ENCODE data around the gene DIP2C.
"Not testable (repeated sequence)": the region's sequence is repeated elsewhere in the genome, so short reads cannot be mapped to it uniquely, and the experiment has no call there.

Gene DIP2C

DNA sequence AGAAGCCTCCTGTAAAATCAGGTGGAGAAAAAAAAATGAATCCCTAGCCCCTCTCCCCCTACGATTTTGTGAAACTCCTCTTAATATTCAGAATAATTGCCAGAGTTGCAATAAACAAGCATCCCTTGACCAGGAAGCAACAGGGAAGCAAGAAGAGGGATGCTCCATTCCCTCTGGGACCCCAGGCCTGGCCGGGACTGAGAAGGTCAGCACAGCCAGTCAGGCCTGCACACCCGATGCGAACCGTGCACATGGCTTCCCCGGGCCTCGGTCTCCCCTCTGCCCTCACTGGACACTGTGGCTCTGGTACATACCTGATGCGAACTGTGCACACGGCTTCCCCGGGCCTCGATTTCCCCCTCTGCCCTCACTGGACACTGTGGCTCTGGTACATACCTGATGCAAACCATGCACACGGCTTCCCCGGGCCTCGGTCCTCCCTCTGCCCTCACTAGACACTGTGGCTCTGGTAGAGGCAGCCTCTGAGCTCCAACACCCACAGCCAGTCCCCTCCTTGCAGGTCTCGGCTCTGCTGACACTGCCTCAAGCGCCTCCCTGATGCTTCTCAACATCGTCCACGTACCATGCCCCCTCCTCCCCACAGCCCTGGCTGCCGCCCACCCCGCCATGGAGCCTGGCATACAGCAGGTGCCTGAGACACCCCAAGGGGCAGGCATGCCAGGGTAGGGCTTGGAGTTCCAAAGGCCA is 138.6 kb downstream of the DIP2C start:
- DNase-seq (ENCODE audit: low read depth): no peak

GRCh38 chr10:549391-549790 is 140.1 kb downstream of the DIP2C start:
- no peak for DNase-seq (ENCODE audit: low read depth)

GRCh38 chr10:548238-548901 is 141.1 kb downstream of the DIP2C start:
- DNase-seq (ENCODE audit: low read depth): no peak

- DNase-seq (ENCODE audit: low read depth): no peak
These were observed 141.8 kb downstream of the DIP2C start for GRCh38 chr10:547591-548081.

DNA sequence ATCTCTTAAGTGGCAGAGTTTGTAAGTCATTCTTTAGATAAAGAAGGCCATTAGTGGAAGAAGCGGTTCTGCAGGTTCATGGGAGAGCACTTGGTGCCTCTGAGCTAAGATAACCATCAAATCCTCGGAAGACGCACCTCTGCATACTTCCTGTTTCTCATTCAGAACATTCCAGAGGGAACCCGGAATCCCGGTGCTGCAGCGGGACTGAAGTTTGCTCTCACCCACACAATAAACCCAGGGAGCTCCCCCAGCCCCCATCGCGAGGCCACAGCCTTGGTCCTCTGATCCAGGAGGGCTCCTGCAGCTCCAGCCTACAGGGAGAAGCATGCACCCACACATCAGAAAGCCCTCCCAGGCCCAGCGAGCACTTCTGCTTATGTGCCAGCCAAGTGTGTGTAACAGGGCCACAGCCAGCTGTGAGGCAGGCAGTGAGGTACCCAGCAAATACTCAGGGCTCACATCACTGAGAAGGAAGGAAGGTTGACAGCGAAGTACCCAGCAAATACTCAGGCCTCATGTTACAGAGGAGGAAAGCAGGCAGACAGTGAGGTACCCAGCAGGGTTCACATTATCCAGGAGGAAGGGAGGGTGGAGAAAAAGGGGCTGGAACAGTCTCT is 142.4 kb downstream of the DIP2C start:
- DNase-seq (ENCODE audit: low read depth): no peak

- DNase-seq (ENCODE audit: low read depth): no peak
These were observed 143.0 kb downstream of the DIP2C start for GRCh38 chr10:546451-546850.

DNA sequence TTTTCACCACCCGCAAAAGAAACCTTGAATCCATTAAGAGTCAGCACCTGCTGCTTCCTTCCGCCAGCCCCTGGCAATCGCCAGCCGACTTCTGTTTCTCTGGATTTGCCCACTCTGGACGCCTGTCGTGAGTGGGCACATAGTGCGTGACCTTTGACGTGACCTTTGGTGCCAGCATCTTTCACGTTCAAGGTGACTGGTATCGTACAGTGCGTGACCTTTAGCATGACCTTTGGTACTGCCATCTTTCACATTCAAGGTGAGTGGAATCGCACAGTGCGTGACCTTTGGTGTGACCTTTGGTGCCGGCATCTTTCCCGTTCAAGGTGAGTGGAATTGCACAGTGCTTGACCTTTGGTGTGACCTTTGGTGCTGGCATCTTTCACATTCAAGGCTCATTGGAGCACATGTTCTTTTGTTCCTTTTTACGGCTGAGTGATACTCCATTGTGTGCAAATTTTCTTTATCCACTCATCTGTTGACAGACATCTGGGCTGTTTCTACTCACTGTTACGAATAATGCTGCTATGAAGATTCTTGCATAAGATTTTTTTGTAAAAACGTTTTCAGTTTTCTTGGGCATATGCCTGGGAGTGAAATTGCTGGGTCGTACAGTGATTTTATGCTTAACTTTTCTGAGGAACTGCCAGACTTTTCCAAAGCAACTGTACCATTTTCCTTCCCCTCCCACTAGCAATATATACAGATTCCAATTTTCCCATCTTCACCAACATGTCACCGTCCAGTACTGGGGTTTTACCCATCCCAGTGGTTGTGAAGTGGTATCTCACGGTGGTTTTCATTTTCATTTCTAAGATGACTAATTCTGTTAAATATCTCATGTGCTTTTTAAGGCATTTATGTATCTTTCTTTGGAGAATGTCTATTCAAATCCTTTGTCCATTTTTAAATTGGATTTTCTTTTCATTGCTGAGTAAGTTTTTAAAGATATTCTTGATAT is 145.3 kb downstream of the DIP2C start:
- DNase-seq (ENCODE audit: low read depth): no peak

GRCh38 chr10:543131-543530 is 146.3 kb downstream of the DIP2C start:
- DNase-seq (ENCODE audit: low read depth): no peak

DNA sequence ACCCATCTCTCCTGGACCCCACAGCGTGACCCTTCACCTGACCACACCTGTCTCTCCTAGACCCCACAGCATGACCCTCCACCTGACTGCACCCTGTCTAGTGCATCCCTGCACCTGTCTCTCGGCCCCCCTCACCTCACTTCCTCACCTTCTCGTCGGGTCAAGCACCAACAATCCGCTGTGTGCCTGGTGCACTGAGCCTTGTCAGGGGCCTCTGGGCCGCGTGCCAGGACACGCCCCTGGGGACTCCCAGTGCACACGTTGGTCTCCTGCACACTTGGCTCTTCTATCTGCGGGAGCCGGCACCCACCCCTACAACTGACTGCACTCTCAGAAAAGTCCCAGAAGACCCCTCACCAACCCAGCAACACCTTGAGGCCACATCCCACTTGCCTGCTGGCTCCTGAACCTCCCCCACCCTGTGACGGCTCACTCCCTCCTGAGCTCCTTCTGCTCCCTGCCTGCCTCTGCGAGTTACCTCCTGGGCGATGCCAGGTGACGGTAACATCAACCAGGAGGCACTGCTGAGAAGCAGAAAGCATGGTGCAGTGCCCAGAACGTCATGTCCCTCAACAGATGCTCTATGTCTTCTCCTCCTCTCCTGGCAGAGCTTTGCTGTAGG is 147.6 kb downstream of the DIP2C start:
- DNase-seq (ENCODE audit: low read depth): no peak

DNA sequence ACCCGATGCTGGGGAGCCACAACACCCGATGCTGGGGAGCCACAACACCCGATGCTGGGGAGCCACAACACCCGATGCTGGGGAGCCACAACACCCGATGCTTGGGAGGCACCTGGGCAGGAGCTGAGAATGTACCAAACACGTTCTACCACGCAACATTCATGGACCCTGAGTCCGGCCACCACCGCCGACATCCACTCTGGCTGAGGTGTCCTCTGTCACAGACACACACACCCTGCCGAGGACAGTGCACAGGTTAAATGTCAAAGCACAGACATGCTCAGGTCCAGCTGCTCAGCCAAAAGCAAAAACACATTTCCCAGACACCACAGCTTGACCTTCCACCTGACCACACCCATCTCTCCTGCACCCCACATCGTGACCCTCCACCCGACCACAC is 148.4 kb downstream of the DIP2C start:
- DNase-seq (ENCODE audit: low read depth): no peak

- DNase-seq (ENCODE audit: low read depth): no peak
These were observed 150.6 kb downstream of the DIP2C start for GRCh38 chr10:538895-539294.

- DNase-seq (ENCODE audit: low read depth): no peak
These were observed 152.5 kb downstream of the DIP2C start for GRCh38 chr10:536935-537334.

DNA sequence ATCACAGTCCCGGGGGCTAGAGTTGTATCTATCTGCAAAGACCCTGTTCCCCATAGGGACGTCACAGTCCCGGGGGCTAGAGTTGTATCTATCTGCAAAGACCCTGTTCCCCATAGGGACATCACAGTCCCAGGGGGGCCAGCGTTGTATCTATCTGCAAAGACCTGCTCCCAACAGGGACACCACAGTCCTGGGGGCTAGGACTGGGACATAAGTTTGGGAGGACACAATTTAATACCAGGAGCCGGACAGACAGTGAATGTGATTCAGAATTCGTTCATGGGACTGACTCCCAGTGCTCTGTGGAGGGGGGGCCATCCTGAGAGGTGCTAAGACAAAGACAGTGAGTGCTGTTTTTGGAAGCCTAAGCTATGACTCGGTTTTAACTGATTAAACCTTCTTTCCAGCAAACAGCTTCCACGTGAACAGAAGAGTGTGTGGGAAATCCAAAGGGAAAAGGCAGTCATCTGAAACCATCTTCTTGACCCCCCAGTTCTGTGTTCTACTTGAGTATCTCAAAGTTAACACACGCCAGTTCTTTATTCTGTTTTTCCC is 153.0 kb downstream of the DIP2C start:
- no peak for DNase-seq (ENCODE audit: low read depth)

GRCh38 chr10:535952-536351 is 153.5 kb downstream of the DIP2C start:
- DNase-seq (ENCODE audit: low read depth): no peak

- DNase-seq (ENCODE audit: low read depth): no peak
These were observed 154.4 kb downstream of the DIP2C start for GRCh38 chr10:535051-535450.

DNA sequence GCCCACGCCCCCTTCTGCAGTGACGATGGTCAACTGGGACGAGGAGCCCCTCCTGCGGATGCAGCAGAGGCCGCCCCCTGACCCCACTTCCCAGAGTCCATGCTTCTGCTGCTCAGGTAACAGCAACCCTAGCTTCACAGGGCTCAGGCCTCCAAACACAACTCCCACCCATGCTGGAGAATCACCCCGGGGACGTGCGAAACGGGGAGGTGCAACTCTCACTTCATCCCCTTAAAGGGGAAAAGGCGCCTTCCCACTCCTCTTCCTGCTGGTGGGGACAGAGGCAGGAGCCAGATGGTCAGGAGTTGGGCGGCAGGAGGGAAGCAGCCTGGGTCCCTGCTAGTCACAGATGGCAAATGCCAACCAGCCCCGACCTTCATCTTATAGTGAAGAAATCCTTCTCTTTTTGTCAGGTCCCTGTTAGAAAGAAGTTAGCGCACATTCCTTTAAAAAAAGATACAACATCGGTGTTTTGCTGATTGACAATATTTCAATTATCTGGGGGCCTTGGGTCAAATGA is 155.4 kb downstream of the DIP2C start:
- no peak for DNase-seq (ENCODE audit: low read depth)

- DNase-seq (ENCODE audit: low read depth): no peak
These were observed 155.9 kb downstream of the DIP2C start for GRCh38 chr10:533611-534010.

DNA sequence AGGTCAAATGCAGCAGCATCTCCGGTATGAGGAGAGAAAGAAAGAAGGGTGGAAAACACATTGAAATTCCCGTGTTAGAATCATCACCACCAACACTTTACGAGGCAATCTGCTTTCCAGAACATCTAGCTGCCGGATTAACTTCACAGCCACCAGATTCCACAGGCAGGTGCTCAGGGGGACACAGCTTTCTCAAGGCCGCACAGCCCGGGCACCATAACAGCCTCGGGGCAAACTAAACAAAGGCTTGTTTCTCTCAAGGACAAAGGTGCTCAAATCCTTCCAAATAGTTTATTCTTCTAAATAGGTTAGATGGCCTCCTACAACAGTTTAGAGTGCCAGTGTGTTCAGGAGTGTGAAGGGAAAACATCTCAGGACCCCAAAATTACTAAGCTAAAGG is 156.3 kb downstream of the DIP2C start:
- DNase-seq (ENCODE audit: low read depth): no peak

DNA sequence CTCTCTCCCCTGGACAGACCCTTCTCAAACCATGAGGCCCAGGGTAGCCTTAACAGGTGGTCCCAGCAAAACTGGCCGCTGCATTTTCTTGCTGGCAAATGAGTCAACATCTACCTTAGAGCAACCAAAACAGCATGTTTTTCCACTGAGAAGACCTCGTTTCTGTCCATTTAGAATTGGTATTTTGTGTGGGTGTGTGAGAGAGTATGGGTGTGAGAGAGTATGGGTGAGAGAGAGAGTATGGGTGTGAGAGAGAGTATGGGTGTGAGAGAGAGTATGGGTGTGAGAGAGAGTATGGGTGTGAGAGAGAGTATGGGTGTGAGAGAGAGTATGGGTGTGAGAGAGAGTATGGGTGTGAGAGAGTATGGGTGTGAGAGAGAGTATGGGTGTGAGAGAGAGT is 157.1 kb downstream of the DIP2C start:
- not testable (repeated sequence) for DNase-seq (ENCODE audit: low read depth)

GRCh38 chr10:531541-531940 is 157.9 kb downstream of the DIP2C start:
- DNase-seq (ENCODE audit: low read depth): no peak

- no peak for DNase-seq (ENCODE audit: low read depth)
These were observed 158.8 kb downstream of the DIP2C start for GRCh38 chr10:530717-531116.
